Lung (tissue), 12 donors: ENCODE results near the gene TLCD1. TPM values are rescaled to one million over a fixed set of nuclear protein-coding genes. Genes with fewer than 3 reads are reported as not detected.

Source experiments
- ATAC-seq: fragments of 200-7000 bp; cut with Tn5 transposase; one replicate; pipeline ENCODE4 v1.9.1; 2020; ENCODE audit warnings: moderate number of reproducible peaks; ENCODE audit not compliant: insufficient read depth, low FRiP score
- DNase-seq, 3 donors: peaks; one replicate each; pipeline ENCODE4 v3.0.0-alpha.2; 2013 to 2017
- H3K27ac ChIP-seq, 2 donors: one replicate each; pipeline ENCODE4 v1.5.1; 2013; ENCODE audit warnings: mild to moderate bottlenecking in 2 of 2, moderate library complexity in 2 of 2, control low read depth in 1 of 2, inconsistent platforms in 1 of 2, low read depth in 1 of 2, low read length in 1 of 2
- H3K27me3 ChIP-seq, 3 donors: one replicate each; pipeline ENCODE4 v1.5.1; 2013; ENCODE audit warnings: low read length in 2 of 3; ENCODE audit not compliant: control insufficient read depth in 3 of 3, insufficient read depth in 3 of 3
- H3K36me3 ChIP-seq, 4 donors: one replicate each; pipeline ENCODE4 v1.5.1; 2013; ENCODE audit warnings: low read length in 4 of 4, mild to moderate bottlenecking in 1 of 4, moderate library complexity in 1 of 4; ENCODE audit not compliant: control insufficient read depth in 4 of 4, insufficient read depth in 4 of 4
- H3K4me1 ChIP-seq, 5 donors: one replicate each; pipeline ENCODE4 v1.5.1; 2013; ENCODE audit warnings: low read length in 5 of 5, mild to moderate bottlenecking in 2 of 5, moderate library complexity in 1 of 5; ENCODE audit not compliant: control insufficient read depth in 5 of 5, insufficient read depth in 5 of 5
- H3K4me3 ChIP-seq: one replicate; pipeline ENCODE4 v1.5.1; 2013; ENCODE audit warnings: mild to moderate bottlenecking, control low read depth, moderate library complexity
- H3K9ac ChIP-seq, 2 donors: one replicate each; pipeline ENCODE4 v1.5.1; 2013; ENCODE audit warnings: low read length in 2 of 2, control low read depth in 1 of 2; ENCODE audit not compliant: insufficient read depth in 1 of 2
- H3K9me3 ChIP-seq, 4 donors: one replicate each; pipeline ENCODE4 v1.5.1; 2013; ENCODE audit warnings: low read length in 3 of 4, mild to moderate bottlenecking in 1 of 4, moderate library complexity in 1 of 4; ENCODE audit not compliant: control insufficient read depth in 4 of 4, insufficient read depth in 3 of 4
- WGBS, 2 donors: extraction: QIAGEN DNeasy Blood & Tissue Kit; methylation state at CpG; one replicate each; pipeline ENCODE4 v1.1.7; 2013; 5-methylcytosine and 5-hydroxymethylcytosine counted together
- polyA plus RNA-seq, 2 donors: library from polyadenylated mRNA; stranded (reverse); fragments of 200-250 nt; gene quantifications; one replicate each; pipeline ENCODE4 v1.2.1, GENCODE V29; 2013
- total RNA-seq, 2 donors: library from RNA; depleted of rRNA in 1 of 2; stranded (reverse); fragments of >200 nt in 1 of 2; gene quantifications; one replicate each; pipeline ENCODE4 v1.2.1, GENCODE V29; 2014 to 2021
- TF ChIP-seq, protein P1 (sequence below): IDR thresholded peaks from 2 replicates; pipeline ENCODE4 v1.5.1; 2012; ENCODE audit warnings: mild to moderate bottlenecking; ENCODE audit errors: control extremely low read depth, extremely low read depth
- donor health status: control.
- donor health status: control.
- donor health status: Bipolar disorder and iron deficiency.
- donor health status: healthy.
- donor health status: DM: yes; HTN: yes; CAD: no.

TLCD1 gene
- total and polyA plus RNA-seq, 4 donors: 3.8 to 42.0 (median 28.7) TPM

GRCh38 chr17:28700830-28701492 is 25.1 kb downstream of the TLCD1 start:
- Histone ChIP-seq H3K4me3 (no peak overlapping the region), H3K9me3 (no peaks in the 10 kb centered on the region), H3K27ac (no peak overlapping the region), H3K27me3 (no peaks in the 10 kb centered on the region), H3K36me3 (peaks cover 50 to 85% (median 53%) of the 10 kb centered on the region in 4 donors), H3K9ac (no peak overlapping the region), H3K4me1 (no peaks in the 10 kb centered on the region)
- TF ChIP-seq, protein P1, sequence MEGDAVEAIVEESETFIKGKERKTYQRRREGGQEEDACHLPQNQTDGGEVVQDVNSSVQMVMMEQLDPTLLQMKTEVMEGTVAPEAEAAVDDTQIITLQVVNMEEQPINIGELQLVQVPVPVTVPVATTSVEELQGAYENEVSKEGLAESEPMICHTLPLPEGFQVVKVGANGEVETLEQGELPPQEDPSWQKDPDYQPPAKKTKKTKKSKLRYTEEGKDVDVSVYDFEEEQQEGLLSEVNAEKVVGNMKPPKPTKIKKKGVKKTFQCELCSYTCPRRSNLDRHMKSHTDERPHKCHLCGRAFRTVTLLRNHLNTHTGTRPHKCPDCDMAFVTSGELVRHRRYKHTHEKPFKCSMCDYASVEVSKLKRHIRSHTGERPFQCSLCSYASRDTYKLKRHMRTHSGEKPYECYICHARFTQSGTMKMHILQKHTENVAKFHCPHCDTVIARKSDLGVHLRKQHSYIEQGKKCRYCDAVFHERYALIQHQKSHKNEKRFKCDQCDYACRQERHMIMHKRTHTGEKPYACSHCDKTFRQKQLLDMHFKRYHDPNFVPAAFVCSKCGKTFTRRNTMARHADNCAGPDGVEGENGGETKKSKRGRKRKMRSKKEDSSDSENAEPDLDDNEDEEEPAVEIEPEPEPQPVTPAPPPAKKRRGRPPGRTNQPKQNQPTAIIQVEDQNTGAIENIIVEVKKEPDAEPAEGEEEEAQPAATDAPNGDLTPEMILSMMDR: no peak
- 92 to 94% methylated on average over 10 of the region's 10 CpGs for WGBS, 2 donors
- ATAC-seq: no peak
- DNase-seq: no peak

DNA sequence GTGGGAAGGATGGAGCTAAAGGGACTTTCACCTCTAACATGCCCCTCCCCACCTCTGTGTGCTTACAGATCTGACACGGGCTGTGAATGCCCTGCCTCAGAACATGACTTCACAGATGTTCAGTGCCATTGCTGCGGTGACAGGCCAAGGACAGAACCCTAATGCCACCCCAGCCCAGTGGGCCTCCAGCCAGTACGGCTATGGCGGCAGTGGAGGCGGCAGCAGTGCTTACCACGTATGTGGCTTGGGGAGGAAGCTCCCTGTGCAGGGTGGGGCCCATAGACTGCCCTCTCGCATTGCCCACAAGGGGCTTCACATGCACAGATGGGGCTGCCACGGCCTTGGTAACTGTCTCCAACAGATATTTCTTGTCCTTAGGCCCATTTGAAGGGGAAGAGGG is 25.8 kb downstream of the TLCD1 start:
- WGBS, 2 donors: 90 to 91% methylated on average over 8 of the region's 8 CpGs
- Histone ChIP-seq H3K27me3 (no peaks in the 10 kb centered on the region), H3K9me3 (no peaks in the 10 kb centered on the region), H3K4me1 (no peaks in the 10 kb centered on the region), H3K27ac (no peak overlapping the region), H3K9ac (no peak overlapping the region), H3K4me3 (no peak overlapping the region), H3K36me3 (peaks cover 54 to 91% (median 58%) of the 10 kb centered on the region in 4 donors)
- DNase-seq (no peak), ATAC-seq (no peak)
- TF ChIP-seq, protein P1: no peak

DNA sequence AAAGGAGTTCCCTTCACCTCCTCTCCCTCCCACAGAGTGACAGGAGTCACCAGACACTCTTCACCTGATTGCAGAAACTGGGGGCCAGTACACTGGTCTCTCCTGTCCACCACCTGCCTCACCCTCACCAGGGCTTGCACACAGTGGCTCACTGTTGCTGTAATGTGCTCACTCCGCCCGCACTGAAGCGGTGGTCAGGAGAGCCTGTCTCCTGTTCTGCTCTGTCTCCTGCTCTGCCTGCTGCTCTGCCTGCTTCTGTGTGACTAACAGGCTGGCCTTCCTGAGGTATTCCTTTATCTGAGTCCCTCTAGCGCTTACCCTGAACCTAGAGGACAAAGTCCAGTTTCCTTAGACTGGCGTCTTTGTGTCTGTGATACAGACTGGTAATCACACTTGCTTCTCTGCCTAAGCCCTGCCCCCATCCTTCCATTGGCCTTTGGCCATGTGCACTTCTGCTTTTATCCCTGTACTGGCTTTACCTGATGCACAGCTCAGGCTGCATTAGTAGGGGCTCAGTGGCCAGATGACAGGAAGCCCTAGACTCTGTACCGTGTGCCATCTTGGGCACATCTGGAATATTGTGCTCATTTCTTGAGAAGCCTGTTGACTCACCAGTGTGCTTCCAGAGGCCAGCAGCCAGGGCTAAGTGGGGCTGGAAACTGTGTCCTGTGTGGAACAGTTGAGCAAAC is 27.6 kb downstream of the TLCD1 start:
- Histone ChIP-seq H3K4me1 (no peaks in the 10 kb centered on the region), H3K27ac (no peak overlapping the region), H3K9me3 (no peaks in the 10 kb centered on the region), H3K9ac (no peak overlapping the region), H3K4me3 (no peak overlapping the region), H3K36me3 (peaks cover 63 to 88% (median 71%) of the 10 kb centered on the region in 4 donors), H3K27me3 (no peaks in the 10 kb centered on the region)
- ATAC-seq: no peak
- TF ChIP-seq, protein P1: no peak
- 88 to 93% methylated on average over 6 of the region's 6 CpGs for WGBS, 2 donors
- DNase-seq: no peak
